Brain microvascular endothelial cell (primary cell): Measurements from ENCODE around the gene IVNS1ABP.

Experiments
- DNase-seq: peaks from one replicate; pipeline ENCODE4 v3.0.0-alpha.2; 2020
- H3K27ac ChIP-seq: fragments of 250-450 bp; sonication (Bioruptor Pico); 2 replicates; pipeline ENCODE4 v1.5.1; 2020; ENCODE audit warnings: mild to moderate bottlenecking, moderate library complexity
- H3K27me3 ChIP-seq: fragments of 250-450 bp; sonication (Bioruptor Pico); replicated peaks from 2 replicates; pipeline ENCODE4 v1.5.1; 2020; ENCODE audit warnings: mild to moderate bottlenecking
- H3K36me3 ChIP-seq: fragments of 250-450 bp; sonication (Bioruptor Pico); replicated peaks from 2 replicates; pipeline ENCODE4 v1.5.1; 2020; ENCODE audit warnings: mild to moderate bottlenecking
- H3K4me3 ChIP-seq: 2 replicates; pipeline ENCODE4 v1.5.1; 2011; ENCODE audit warnings: low read depth, mild to moderate bottlenecking, control low read depth, low read length, moderate library complexity
- in situ Hi-C: cut with HindIII; loops from 2 replicates; pipeline ENCODE4 v1.10.0; 2017; ENCODE audit warnings: low sequenced_read_pairs, low pct_ligation_motif_present
- TF ChIP-seq, protein P1 (sequence below): IDR thresholded peaks from 2 replicates; pipeline ENCODE4 v1.5.1; 2011; ENCODE audit warnings: low read depth, mild to moderate bottlenecking, moderate library complexity, low read length, control low read depth, inconsistent platforms; ENCODE audit errors: missing control alignments

Gene IVNS1ABP

DNA sequence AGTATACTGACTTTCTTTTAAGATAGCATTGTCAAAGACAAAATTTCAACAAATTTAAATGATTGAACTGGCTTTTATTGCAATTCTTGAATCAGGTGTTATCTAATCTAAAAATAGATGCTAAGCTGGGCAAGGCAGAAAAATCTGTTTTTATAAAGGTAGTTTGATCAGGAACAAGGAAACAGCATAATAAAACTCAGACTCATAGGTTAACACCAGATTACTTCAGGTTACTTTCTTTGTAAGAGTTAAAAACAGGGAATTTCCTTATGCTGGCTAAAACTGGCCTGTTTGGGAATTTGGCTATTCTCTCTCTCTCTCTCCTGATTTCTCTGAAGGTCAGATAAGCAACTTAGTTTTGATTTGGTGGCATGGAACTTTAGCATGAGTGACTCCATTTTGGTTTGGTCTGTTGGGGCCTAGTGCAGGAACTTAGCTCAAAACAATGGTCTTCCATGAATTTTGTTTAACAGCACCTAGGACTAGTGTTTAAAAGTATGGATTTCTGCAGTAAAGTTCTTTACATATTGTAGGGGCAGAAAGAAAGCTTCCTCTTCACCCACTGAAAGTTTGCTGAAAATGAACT, 24.2 kb upstream of the IVNS1ABP start:
- no peak overlapping the region for H3K4me3 ChIP-seq
- TF ChIP-seq, protein P1, sequence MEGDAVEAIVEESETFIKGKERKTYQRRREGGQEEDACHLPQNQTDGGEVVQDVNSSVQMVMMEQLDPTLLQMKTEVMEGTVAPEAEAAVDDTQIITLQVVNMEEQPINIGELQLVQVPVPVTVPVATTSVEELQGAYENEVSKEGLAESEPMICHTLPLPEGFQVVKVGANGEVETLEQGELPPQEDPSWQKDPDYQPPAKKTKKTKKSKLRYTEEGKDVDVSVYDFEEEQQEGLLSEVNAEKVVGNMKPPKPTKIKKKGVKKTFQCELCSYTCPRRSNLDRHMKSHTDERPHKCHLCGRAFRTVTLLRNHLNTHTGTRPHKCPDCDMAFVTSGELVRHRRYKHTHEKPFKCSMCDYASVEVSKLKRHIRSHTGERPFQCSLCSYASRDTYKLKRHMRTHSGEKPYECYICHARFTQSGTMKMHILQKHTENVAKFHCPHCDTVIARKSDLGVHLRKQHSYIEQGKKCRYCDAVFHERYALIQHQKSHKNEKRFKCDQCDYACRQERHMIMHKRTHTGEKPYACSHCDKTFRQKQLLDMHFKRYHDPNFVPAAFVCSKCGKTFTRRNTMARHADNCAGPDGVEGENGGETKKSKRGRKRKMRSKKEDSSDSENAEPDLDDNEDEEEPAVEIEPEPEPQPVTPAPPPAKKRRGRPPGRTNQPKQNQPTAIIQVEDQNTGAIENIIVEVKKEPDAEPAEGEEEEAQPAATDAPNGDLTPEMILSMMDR: no peak
- no peak overlapping the region for H3K27ac ChIP-seq
- no peaks in the 10 kb centered on the region for H3K36me3 ChIP-seq
- in situ Hi-C loops: no loop called here
- no peak for DNase-seq
- H3K27me3 ChIP-seq: no peaks in the 10 kb centered on the region

DNA sequence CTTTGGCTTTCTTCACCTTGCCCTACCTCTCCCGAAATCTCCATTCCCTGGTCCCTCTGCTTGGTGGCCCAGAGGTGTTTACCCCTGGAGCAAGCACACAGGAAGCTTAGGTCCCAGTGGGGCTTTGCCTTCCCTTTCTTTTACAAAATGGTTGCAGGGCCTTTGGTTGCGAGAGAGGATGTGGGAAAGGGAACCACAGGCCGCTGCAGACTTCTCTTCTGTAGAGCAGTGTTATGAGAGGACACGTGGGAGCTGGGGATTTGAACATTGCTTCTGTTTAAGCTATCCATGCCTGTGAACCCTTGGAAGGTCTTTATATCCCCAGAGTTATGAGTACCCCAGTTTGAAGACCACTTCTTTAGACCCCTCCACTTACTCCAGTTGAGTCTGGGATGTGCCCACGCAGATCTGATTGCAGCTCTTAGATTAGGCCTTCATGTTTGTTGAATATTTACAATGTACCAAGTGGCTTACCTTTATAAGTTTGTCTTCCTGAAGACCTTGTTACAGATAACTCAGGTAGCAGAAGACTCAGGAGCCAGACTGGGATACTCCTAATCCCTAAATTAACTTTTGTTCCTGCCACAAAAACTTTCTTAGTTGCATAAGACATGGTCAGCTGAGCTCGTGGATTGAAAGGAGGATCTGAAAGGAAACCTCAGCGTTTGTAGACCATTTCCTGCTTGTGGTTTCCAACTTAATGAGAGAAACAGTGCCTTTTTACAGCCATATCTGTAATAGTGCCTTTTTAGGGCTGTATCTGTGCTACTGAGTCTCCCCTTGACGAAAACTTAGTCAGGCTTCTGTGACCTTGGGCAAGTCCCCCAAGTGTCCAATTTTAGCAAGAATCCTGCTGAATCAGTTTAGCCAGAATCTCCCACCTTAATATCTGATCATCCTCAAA, 21.9 kb upstream of the IVNS1ABP start:
- H3K36me3 ChIP-seq: no peaks in the 10 kb centered on the region
- no peaks in the 10 kb centered on the region for H3K27me3 ChIP-seq
- H3K27ac ChIP-seq: no peak overlapping the region
- in situ Hi-C loops: no loop called here
- DNase-seq: no peak
- no peak overlapping the region for H3K4me3 ChIP-seq
- TF ChIP-seq, protein P1: no peak

DNA sequence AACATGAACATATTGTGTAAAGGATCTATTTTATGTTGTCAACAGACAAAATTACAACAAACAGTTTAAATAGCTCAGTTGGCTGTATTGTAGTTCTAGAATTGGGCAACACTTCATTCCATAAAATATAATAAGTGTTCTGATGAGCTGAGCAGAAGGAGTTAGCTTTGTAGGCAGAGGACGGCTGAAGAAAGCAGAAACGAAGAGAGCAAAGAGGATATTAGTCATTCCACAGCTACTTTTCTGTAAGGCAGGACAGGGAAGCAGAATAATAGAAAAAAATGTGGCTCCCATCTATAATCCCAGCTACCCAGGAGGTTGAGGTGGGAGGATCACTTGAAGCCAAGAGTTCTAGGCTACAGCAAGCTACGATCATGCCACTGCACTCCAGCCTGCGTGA, 20.2 kb upstream of the IVNS1ABP start:
- H3K27ac ChIP-seq: no peak overlapping the region
- no peaks in the 10 kb centered on the region for H3K36me3 ChIP-seq
- in situ Hi-C loops: no loop called here
- H3K4me3 ChIP-seq: no peak overlapping the region
- TF ChIP-seq, protein P1: no peak
- no peaks in the 10 kb centered on the region for H3K27me3 ChIP-seq
- DNase-seq: peak; percentile 34

DNA sequence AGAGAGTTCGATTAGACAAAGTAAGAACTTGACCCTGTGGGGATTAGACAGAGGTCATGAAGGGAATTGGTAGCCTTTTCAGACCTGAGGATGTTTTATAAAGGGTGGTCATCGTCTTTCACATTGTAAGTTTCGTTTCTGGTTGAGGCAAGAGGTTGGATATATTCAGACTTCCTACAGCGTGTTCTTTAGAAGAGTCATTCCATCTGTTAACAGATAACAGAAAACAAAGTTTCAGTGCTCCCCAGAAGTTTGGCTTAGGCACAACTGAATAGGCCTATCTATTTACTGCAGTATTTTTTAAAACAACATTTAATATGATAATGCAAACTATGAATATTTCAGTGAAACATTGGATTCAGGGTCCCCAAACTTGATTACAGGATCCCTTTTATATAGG, 17.1 kb upstream of the IVNS1ABP start:
- no peak overlapping the region for H3K4me3 ChIP-seq
- no peak overlapping the region for H3K27ac ChIP-seq
- TF ChIP-seq, protein P1: no peak
- H3K36me3 ChIP-seq: no peaks in the 10 kb centered on the region
- DNase-seq: no peak
- H3K27me3 ChIP-seq: no peaks in the 10 kb centered on the region
- in situ Hi-C loops: no loop called here

DNA sequence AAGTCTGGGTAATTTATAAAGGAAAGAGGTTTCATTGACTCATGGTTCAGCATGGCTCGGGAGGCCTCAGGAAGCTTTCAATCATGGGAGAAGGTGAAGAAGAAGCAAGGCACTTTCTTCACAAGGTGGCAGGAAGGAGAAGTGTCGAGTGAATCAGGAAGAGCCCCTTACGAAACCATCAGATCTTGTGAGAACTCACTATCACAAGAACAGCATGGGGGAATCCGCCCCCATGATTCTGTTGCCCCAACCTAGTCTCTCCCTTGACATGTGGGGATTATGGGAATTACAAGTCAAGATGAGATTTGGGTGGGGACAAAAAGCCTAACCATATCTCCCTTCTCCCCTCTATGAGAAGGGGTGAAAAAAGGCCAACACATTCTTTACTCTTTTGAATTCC, 11.2 kb upstream of the IVNS1ABP start:
- H3K4me3 ChIP-seq: no peak overlapping the region
- DNase-seq: no peak
- TF ChIP-seq, protein P1: no peak
- no peaks in the 10 kb centered on the region for H3K27me3 ChIP-seq
- in situ Hi-C loops: no loop called here
- no peaks in the 10 kb centered on the region for H3K36me3 ChIP-seq
- H3K27ac ChIP-seq: no peak overlapping the region

DNA sequence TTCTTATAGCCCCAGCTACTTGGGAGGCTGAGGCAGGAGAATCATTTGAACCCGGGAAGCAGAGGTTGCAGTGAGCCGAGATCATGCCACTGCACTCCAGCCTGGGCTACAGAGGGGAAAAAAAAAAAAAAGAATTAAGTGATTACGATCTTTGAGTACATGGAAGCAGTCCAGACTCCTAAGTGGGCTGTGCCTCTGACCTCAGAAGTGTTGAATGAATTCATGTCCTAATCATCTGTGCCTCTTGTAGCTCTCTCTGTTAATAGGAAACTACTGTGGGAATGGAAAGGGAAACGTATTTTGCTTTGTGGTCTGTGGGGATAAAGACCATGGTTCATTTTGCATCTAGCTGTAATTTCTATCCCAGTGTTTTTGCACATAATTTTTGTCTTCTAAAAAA, 8.4 kb upstream of the IVNS1ABP start:
- Histone ChIP-seq H3K27me3 (no peaks in the 10 kb centered on the region), H3K27ac (no peak overlapping the region), H3K36me3 (no peaks in the 10 kb centered on the region), H3K4me3 (no peak overlapping the region)
- TF ChIP-seq, protein P1: no peak
- DNase-seq: no peak
- in situ Hi-C loops: no loop called here
